Retina (tissue), 1 donor: ENCODE measurements around the gene PRSS56.

Source experiments
- DNase-seq: peaks from one replicate; pipeline ENCODE4 v3.0.0-alpha.2; 2016

The PRSS56 gene

DNA sequence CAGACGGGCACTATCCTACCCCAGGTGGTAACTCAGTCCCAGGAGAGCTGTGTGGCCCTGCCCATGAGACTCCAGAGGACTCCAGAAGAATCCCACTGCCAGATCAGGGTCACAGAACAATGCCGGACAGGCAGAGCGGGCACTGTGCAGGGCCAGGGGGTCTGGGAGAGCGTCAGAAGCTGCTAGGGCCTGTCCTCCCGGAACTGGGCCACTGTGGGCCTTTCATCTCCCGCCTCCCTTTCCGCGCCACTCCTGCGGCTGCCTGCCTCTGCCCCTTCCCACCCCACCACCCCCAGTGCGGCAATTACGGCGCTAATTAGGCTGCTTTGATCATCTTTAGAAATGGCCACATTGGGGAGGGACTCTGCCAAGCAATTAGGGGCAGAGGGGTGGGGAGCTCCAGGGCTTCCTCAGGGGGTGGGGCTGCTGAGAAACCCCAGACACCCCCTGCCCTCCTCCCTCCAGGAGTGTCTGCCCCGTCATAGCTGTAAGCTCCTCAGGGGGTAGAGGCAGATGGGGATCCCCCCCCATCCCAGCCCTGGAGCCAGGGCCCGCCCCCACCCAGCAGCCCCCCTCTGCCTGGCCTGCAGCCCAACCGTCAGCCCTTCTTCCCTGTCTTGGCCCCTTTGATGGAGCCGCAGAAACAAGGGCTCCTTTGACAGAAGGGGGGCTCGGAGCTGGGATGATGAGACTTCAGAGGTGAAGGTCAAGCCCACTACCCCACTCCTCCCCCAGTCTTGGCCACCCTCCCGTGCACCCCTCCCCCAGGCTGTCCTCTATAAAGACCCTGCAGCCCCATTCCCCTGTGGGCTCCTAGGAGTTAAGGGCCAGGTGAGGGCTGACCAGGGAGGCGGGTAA is at the start of gene PRSS56:
PRSS56 (plus strand) TSS at position 808 of the 858 bp plus-strand sequence. CDS start 211 bp downstream, outside the sequence.
- peak; percentile 80 for DNase-seq

DNA sequence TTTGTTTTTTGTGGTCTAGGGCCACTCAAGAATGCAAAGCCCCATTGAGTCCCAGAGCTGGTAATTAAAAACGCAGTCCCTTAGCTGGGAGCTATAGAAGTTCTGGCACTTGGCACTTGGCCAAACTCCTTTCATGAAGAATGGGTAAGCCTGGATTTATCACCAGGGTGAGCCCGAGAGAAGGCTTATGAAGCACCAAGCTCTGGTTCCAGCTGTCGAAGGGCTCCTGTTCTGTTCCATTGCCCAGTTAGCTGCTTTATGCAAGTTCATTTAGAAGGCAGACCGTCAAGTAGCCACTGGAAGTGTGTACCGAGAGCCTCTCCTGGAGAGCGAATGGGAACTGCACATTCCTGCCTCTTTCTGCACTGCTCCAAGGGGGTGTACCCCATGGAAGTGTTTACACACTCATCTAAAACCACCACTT is 46.7 kb upstream of the PRSS56 start:
- no peak for DNase-seq

DNA sequence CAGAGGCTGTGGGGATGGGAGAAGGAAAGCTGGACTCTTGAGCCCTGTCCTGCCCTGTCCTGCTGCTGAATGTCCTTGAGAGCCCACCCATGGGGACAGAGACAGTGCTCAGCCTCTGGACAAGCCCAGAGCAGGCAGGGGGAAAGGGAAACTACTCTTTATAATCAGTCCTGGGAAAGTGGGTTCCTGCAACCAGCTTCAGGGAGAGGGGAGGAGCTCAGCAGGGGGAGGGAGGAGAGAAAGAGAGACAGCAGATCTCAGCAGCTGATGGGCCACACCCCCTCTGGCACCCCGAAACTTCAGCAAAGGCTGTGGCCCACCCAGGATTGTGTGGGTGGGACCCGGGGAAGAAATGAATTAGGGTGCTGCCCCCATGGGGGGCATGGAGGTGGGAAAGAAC is 44.1 kb upstream of the PRSS56 start:
- no peak for DNase-seq

DNA sequence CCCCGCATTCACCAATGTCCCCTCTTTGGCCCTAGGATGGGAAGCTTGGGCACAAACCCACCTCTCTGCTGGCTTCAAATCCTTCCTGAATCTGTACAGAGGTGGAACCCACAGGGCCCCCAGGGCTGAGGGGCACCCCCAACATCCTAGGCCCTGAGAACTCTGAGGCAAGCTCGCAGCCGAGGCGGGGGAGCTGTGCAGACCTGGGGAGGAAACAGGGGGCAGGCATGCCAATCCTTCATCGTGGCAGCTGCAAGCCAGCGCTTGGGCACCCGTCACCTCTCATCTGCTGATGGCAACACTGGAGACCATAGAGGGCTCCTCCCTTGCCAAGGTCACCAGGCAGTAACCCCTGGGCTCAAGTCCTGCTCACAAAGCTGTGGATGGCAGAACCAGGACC is 43.4 kb upstream of the PRSS56 start:
- DNase-seq = no peak

DNA sequence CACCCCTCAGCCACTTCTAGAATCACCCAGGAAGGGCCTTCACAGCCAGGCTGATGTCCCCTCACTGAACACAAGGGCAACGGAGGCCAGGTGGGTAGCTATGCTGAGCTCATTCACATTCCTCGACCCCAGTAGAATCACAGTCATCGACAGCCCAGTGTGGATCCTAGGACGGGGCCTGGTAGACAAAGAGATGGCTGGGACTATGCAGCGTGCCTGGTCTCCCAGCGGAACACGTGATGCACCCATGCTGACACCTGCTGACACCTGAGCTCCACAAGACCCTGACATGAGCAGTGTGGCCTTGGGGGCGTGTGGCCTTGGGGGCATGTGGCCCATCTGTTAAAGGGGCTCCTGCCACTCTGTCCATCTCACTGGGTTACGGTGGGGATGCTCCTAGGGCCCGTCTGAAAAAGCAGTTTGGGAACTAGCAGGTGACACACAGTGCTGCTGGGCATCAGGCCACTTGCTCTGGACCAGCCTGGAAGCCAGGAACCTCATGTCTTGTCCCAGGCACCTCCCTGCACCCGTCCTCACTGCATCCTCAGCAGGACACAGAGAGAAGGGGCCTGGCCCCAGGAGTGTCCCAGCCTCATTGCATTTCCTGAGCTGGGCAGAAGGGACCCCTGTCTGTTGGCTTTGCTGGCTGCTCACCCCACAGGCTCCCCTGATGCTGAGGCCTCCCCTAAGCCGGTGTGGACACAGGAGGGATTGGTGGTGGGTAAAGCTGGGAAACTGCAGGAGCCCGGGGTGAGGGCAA is 42.3 kb upstream of the PRSS56 start:
- no peak for DNase-seq

DNA sequence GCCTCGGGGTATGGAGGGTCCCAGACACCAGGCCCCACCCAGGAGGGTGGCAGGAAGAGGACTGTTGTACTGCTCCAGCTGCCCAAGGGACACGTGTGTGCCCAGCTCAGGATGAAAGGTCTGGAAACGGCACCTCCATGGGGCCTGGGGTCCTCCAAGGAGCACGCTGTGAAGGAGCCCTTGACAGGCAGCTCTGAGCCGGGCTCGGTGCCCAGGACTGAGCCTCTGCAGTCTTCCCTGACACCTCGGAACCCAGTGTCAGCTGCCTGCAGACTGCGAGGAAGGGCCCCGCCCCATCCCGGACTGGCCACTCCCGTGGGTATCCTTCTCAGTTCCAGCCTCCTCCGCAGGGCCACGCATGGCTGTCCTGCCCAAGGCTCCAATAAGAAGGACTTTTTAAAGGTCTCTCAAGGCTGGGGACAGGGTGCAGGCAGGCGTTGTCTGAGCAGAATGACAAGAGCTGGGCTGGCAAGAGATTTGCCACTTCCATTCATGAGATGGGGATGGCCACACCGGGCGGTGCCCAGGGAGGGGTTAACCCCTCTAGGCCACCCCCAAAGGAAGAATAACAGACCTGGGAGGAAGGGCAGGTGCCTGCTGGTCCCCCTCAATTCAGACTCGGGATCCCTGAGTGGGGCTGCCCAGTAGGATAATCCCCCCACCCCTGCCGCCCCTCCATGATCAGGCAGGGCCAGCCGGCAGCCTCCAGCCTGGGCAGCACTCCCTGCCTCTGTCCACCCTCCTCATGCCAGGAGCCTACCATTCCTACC is 41.4 kb upstream of the PRSS56 start:
- DNase-seq = no peak

DNA sequence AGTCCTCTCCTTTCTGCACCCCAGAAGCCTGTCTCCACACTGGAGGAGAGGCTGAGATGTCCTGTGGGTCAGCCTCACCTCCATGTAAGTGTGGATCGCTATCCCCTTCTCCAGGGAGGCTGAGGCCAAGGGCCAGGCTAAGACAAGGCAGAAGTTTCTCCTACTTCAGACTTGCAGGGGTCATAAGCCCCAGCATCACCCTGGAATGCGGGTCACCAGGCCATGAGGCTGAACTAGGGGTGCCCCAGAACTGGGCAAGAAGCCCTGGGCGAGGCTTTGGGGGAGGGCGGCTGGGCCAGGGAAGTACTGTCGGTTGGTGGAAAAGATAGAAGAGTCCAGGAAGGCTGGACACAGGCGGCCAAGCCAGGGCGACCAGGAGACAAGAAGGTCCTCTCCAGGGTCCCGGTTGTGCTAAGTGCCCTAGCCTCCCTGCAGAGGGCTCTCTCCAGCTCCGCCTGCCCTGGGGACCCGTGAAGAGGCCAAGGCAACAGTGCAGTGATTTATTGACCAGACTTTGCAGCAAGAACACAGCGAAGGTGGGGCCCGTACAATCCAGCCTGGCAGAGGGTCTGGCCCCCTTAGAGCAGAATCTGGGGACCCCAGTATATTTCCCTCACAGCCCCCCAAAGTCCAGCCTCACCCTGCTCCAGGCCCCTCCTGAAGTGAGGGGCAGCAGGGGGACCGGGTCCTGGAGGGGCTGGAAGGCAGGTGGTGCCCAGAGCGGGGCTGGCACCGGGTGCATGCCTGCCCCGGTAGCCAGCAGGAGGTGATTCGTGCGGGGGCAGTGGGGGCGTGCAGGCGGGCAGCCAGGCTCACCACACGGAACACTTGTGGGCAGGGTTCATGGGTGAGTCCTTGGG is 40.6 kb upstream of the PRSS56 start:
- no peak for DNase-seq

DNA sequence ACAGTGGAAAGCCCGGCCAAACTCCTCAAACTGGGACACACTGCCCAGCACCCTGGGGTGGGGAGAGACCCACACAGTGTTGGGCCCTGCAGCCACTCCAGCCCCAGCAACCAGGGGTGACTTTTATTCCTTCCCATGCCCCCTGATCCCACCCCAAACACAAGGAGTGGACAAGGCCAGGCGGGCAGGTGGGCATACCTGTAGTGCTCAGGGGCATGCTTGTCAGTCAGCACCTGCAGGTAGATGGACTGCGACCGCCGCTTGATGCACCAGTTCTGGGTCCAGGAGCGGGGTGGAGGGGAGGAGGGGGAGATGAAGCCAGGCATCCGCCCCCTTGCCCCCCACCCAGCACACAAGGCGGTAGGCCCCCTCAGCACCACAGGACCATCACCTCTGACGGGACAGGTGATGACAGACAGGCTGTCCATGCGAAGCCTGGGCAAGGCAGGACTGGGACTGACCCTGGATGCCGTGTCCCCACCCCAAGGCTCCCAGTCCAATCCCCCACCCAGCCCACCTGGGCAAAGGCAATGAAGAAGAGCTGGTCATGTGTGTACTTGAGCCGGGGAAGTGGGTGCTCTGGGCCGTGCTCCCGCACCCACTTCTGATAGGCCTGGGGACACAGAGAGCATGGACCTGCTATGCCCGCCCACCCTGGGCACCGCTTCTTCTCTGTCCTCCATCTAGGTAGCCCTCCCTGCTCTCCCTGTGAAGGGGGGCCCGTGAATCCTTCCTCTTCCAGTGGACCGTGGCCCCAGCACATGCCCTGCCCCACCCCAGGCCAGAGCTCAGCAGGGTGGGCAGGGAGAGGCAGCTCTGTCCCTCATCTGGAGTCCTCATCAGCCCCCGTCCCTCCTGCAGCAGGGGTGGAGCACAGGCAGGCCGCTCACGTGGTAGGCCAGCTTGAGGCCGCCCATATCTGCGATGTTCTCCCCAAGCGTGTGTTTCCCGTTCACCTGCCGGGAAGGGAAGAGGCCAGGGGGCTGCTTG is 39.7 kb upstream of the PRSS56 start:
- DNase-seq = no peak

DNA sequence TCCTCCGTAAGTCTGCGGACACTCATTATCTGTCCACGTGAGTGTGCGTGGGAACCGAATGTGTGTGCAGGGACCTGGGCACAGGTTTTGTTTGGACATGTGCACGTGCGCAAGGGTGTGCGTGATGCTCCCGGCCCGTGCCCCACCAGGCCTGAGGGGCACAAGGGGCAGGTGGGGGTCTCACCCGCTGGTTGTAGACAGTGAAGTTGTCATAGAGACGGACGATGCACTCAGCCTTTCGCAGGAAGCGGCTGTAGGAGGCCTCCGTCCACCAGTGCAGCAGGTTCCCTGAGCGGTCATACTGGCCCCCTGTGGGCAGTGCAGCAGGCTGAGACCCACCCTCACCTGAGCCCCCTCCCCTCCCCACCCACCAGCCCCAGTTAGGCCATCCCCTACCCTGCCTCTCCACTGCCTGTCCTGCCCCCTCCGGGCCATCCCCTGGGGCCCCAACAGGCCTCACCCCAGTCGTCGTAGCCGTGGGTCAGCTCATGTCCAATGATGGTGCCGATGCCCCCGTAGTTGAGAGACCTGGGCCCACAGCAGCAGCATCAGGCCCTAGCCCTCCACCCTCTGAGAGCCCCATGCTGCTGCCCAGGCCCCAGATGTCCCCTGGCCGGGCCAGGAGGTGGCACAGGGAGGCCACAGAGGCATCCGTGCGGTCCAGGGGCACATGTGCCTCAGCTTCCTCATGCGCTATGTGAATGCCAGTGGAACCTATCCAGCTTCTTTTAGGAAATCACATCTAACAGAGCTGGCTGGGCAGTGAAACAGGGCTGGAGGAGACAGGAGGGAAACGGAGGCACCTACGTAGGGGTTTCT is 38.7 kb upstream of the PRSS56 start:
- no peak for DNase-seq

DNA sequence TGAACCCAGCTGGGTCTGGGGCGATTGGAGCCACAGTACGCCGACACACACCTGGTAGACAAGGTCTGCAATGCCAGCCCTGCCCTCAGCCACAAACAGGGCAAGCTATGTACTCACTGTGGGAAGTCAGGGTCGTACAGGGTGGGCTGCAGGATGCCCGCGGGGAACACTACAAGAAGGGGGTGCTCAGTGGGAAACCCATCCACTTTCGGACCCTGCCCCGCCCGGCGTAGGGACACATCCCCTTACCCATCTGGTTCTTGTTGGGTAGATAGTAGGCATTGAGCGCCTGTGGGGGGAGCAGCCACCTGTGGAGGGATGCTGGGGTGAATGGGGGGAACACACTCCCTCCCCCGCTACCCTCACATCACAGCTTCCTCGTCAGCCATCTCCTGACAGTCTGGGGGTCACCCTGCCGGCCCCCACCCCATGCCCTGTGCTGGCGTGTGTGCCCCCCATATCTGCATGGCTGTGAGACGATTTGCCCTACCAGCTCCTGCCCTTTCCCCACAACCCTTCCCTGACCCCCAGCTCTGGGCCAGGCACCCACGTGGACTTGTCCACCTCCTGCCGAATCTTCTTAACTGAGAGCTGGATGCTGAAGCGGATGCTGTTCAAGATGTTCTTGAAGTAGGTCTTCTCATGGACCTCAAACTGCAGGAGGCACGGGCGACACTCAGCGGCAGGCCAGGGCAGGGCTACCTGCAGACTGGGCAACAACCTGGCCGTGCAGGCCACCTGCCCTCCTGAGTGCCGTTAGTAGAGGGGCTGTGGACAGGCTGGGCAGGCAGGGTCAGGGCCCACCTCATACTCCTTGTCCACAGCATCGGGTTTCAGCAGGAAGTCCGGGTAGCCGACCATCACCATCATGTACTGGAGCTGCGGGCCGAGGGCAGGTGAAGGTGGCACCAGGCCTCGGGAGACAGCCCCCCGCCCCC is 37.6 kb upstream of the PRSS56 start:
- DNase-seq = no peak

DNA sequence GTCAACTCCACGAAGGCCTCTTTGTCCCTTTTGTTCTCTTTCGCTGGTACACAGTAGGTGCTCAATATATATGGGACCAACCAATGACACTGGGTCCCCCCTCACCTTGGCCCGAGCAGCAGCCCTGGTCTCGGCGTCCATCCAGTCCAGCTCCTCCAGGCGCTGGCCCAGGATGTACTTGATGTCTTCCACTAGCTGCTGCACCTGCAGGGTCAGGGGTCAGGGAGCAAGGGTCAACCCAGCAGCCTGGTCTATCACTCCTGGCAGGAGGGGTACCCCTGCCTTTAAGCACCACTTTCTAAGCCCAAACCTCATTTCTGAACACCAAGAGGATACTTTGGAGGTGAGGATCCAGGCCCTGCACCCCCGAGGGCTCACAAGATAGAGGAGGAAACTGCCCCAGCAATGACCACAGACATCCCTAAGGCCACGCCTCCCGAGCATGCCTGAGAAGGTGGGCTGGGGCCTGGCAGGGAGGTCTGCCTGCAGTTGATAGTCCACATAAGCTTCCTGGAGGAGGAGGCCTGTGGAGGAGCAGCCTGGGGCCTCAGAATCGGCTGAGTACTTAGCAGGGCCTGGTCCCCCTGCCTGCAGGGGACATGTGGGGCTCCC is 36.8 kb upstream of the PRSS56 start:
- no peak for DNase-seq

DNA sequence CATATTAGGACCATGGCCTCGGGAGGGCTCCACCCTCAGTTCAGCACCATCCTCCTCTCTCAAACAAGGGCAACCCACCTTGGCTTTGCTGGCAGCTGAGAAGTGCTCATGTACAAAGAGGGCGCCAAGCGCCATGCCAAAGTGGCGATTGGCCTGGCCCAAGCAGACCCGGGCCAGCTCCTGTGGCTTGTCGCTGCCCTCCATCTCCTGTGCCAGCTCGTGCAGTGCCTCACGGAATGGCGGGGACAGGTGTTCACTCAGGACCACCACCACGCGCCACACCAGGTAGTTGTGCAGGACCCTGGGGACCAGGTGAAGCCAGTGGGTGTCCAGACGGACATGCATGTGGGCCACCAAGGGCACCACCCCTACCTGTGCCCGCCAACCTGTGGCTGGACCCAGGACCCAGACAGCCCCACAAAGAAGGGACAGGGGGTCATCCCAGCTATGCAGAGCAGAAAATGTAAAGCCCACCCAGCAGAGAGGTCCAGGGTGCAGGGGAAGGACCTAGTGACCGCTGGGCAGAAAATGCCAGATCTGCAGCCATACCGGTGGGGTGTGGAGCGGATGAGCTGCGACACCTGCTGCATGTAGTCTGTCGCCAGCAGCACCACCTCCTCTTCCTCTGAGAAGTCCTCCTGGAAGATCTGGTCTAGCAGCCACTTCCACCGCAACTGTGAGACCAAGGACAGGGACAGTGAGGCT is 36.1 kb upstream of the PRSS56 start:
- no peak for DNase-seq

DNA sequence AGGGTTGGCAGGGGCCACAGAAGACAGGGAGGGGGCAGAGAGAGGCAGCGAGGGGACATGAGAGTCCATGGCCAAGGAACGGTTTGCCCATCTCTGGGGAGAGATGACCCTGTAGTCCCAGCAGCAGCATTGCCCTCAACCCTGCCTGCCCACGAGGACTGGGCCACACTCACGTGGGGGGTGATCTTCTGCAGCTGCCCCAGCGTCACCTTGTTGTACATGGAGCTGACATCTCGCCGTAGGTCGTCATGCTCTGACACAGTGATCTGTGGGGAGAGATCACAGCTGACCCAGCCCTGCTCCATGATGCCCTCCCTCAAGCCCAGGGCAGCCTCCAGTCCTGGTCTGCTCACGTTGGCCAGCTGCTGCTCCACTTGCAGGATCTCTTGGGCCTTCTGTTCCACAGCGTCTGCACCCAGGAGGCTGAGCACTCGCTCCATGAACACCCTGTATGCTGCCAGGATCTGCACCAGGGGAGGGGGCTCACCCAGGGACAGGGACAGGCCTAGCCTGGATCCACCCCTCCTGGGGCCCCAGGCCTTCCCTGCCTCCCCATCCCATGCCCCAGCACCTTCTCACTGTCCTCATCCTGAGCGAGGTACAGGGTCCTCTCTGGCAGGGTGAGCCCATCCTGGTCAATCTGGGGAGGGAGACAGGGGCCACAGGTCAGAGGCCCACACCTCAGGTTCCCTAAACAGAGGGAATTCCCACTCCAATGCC is 35.4 kb upstream of the PRSS56 start:
- no peak for DNase-seq

DNA sequence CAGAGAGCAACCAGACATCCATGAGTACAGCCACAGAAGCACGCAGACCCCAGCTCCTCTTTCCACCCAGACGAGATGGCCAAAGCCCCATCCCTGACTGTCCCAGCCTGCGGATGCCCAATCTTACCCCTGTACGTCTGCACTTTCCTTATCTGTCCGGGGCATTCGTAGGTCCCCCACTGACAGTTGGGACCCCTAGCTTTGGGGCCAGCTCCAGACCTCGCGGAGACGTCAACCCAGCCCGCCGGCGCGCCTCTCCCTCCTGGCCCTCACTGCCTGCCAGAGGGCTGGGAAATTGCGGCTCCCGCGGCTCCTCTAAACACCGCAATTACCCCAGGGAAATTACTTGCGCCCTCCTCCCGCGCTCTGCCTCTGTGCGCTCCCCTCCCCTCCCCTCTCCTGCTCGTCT is 34.8 kb upstream of the PRSS56 start:
- DNase-seq = no peak

DNA sequence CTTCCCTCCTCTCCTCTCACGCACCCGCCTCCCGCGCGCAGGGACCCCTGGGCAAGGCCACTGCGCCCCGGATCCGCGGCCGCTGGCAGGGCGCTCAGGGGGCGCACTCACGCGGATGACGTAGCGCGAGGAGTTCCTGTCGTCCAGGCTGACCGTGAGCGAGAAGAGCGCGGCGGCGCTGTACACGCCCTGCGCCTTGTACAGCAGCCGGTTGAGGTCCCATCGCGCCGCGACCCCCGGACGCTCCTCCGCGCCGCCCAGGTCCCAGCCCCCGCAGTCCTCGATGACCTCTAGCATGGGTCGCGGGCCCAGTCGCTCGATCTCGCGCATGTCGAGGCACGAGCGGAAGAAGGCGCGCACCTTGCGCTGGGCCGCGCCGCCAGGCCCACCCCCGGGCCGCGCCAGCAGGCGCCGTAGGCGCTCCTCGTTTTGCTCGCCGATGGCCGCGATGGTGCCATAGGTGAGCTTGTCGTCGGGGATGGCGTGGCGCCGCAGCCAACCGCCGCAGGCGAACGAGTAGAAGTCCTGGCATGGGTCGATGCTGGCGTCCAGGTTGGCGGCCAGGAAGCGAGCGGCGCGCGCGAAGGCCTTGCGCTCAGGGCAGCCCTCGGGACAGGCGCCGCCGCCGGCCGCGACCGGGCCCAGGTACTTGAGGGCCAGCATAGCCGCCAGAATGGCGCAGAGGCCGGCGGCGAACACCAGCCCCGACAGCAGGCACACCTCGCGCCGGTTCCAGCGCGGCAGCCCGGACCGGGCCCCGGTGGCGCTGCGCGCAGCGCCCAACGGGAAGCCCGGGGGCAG is 34.2 kb upstream of the PRSS56 start:
- peak; percentile 74 for DNase-seq
